ENCODE measurements around the gene GRIA4. TPM values are rescaled to one million over a fixed set of nuclear protein-coding genes. Genes with fewer than 3 reads are reported as not detected.
"Not testable (repeated sequence)": the region's sequence is repeated elsewhere in the genome, so short reads cannot be mapped to it uniquely, and the experiment has no call there.

GRIA4 gene
- total and polyA plus RNA-seq, 11 donors: 0.45 TPM; not detected in 10

DNA sequence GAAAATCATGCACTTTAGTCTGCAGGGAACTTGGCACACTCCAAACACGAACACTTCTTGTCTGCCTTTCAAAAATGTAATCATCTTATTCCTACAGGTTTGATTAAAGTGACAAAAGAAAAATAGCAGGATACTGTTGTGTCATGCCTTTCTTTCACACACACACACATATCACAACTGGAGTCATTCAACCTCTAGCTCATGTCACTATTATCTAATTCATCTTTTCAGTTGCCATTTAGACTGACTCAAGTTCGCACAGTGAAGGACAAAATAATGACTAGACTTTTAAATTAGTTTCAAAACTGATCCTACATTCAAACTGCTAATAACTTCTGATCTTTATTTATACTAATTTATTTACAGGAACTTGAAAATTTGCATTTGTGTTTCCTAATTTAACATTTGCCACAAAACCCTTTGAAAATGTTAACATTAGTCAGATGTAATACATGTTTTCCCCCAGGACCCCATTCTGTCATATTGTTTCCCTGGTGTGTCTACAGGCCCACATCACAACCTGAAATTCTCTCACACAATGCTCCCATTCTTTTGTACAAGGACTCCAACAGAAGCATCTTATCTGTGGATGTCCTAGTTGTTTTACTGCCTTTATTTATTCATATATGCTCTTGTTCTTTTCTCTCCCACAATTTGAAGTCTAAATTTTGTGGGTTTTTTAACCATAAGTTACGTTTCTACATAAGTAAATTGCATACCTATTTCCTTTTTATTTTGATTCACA lies 171.1 kb downstream of the GRIA4 start:
- Histone ChIP-seq H3K9me3 (no peaks in the 10 kb centered on the region), H3K36me3 (no peaks in the 10 kb centered on the region), H3K27ac (no peak overlapping the region), H3K27me3 (no peaks in the 10 kb centered on the region), H3K4me1 (no peaks in the 10 kb centered on the region), H3K4me3 (no peak overlapping the region)
- no peak for TF ChIP-seq POLR2A (IDR thresholded peaks at IDR 0.05)
- TF ChIP-seq CTCF (IDR thresholded peaks at IDR 0.05): no peak
- no peak for ATAC-seq
- no peak for DNase-seq
- 57 to 64% (median 59%) methylated on average over 3 of the region's 3 CpGs for WGBS, 4 donors
- intact Hi-C loops (cut with DNase I): no loop called here

GRCh38 chr11:105781807-105782206 lies 171.9 kb downstream of the GRIA4 start:
- intact Hi-C loops (cut with DNase I): no loop called here
- H3K4me3 ChIP-seq: no peak overlapping the region
- no peak for TF ChIP-seq CTCF (IDR thresholded peaks at IDR 0.05)
- TF ChIP-seq POLR2A (IDR thresholded peaks at IDR 0.05): no peak
- no peak overlapping the region for H3K27ac ChIP-seq
- ATAC-seq (no peak), DNase-seq (no peak)
- H3K36me3 ChIP-seq: no peaks in the 10 kb centered on the region
- 31 to 54% (median 32%) methylated on average over 1 of the region's 1 CpG for WGBS, 4 donors
- no peaks in the 10 kb centered on the region for H3K4me1 ChIP-seq
- no peaks in the 10 kb centered on the region for H3K9me3 ChIP-seq
- H3K27me3 ChIP-seq: no peaks in the 10 kb centered on the region

- ATAC-seq (no peak), DNase-seq (no peak)
- intact Hi-C loops (cut with DNase I): no loop called here
- Histone ChIP-seq H3K9me3 (no peaks in the 10 kb centered on the region), H3K27me3 (no peaks in the 10 kb centered on the region), H3K4me3 (no peak overlapping the region), H3K27ac (no peak overlapping the region), H3K4me1 (no peaks in the 10 kb centered on the region), H3K36me3 (no peaks in the 10 kb centered on the region)
- 61 to 76% (median 66%) methylated on average over 2 of the region's 2 CpGs for WGBS, 4 donors
- TF ChIP-seq POLR2A (IDR thresholded peaks at IDR 0.05) (no peak), CTCF (IDR thresholded peaks at IDR 0.05) (no peak)
Measured at GRCh38 chr11:105783216-105783615, 173.3 kb downstream of the GRIA4 start.

- H3K27ac ChIP-seq; H3K9me3 ChIP-seq; H3K36me3 ChIP-seq; DNase-seq; H3K27me3 ChIP-seq; intact Hi-C loops (cut with DNase I); H3K4me1 ChIP-seq; ATAC-seq; H3K4me3 ChIP-seq: not testable (repeated sequence)
- 90 to 93% (median 92%) methylated on average over 6 of the region's 6 CpGs for WGBS, 4 donors
Measured at GRCh38 chr11:105785850-105786249, 176.0 kb downstream of the GRIA4 start.

DNA sequence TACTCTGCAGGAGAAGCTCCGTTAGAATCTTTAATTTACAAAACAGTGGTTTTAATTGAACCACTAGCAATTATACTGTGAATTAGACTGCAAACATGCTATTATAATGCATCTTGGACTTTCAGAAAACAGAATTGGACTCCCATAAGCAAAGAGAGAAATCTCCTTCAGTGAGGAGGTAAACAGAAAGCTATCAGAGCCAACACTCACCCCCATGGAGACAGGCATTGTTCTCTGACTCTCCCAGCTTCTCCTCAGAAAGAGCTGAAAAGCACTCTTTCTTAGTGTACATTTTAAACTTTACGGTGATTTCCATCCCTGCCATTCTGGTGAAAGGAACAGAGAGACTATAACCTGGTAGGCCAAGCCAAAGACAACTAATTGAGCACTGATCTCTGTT lies 176.9 kb downstream of the GRIA4 start:
- Histone ChIP-seq H3K4me1 (no peaks in the 10 kb centered on the region), H3K27ac (no peak overlapping the region), H3K9me3 (no peaks in the 10 kb centered on the region), H3K36me3 (no peaks in the 10 kb centered on the region), H3K4me3 (no peak overlapping the region), H3K27me3 (no peaks in the 10 kb centered on the region)
- TF ChIP-seq POLR2A (IDR thresholded peaks at IDR 0.05) (no peak), CTCF (IDR thresholded peaks at IDR 0.05) (no peak)
- 66 to 78% (median 71%) methylated on average over 2 of the region's 2 CpGs for WGBS, 4 donors
- no peak for ATAC-seq
- no peak for DNase-seq
- intact Hi-C loops (cut with DNase I): no loop called here

All from heart left ventricle (tissue), 16 donors.